GM18520 (cell line): Measurements from ENCODE around the gene DAO.

Source experiments
- ATAC-seq: cut with Tn5 transposase; IDR thresholded peaks from one replicate; pipeline ENCODE4 v1.9.1; 2021; ENCODE audit not compliant: unreplicated experiment

Gene DAO

GRCh38 chr12:108875280-108875679 is 4.6 kb upstream of the DAO start:
- no peak for ATAC-seq

GRCh38 chr12:108875682-108876361 is 4.1 kb upstream of the DAO start:
- ATAC-seq: no peak

- ATAC-seq: no peak
These were observed 3.3 kb upstream of the DAO start for GRCh38 chr12:108876550-108876949.

- no peak for ATAC-seq
These were observed 2.1 kb downstream of the DAO start for GRCh38 chr12:108881953-108882352.

GRCh38 chr12:108884116-108885012 is 4.5 kb downstream of the DAO start:
- ATAC-seq: no peak

- no peak for ATAC-seq
These were observed 7.2 kb downstream of the DAO start for GRCh38 chr12:108886873-108887629.

GRCh38 chr12:108888031-108888430 is 8.1 kb downstream of the DAO start:
- no peak for ATAC-seq

GRCh38 chr12:108890208-108890607 is 10.3 kb downstream of the DAO start:
- ATAC-seq: no peak

- no peak for ATAC-seq
These were observed 15.4 kb downstream of the DAO start for GRCh38 chr12:108895220-108895802.

- no peak for ATAC-seq
These were observed 16.4 kb downstream of the DAO start for GRCh38 chr12:108896336-108896735.

GRCh38 chr12:108896817-108897216 is 16.9 kb downstream of the DAO start:
- no peak for ATAC-seq

GRCh38 chr12:108899145-108899544 is 19.3 kb downstream of the DAO start:
- ATAC-seq: no peak

GRCh38 chr12:108905725-108906124 is 25.8 kb downstream of the DAO start:
- no peak for ATAC-seq

GRCh38 chr12:108906971-108907370 is 27.1 kb downstream of the DAO start:
- no peak for ATAC-seq

- no peak for ATAC-seq
These were observed 28.0 kb downstream of the DAO start for GRCh38 chr12:108907839-108908351.

GRCh38 chr12:108910336-108910735 is 30.4 kb downstream of the DAO start:
- ATAC-seq: no peak

- no peak for ATAC-seq
These were observed 32.0 kb downstream of the DAO start for GRCh38 chr12:108911915-108912314.

GRCh38 chr12:108912361-108912760 is 32.5 kb downstream of the DAO start:
- ATAC-seq: no peak

GRCh38 chr12:108914121-108914531 is 34.2 kb downstream of the DAO start:
- ATAC-seq: no peak

- no peak for ATAC-seq
These were observed 35.8 kb downstream of the DAO start for GRCh38 chr12:108915632-108916133.

- no peak for ATAC-seq
These were observed 36.4 kb downstream of the DAO start for GRCh38 chr12:108916336-108916735.
